ENCODE results near the gene PIP4K2A. TPM values are rescaled to one million over a fixed set of nuclear protein-coding genes. Genes with fewer than 3 reads are reported as not detected.

PIP4K2A gene
- total and polyA plus RNA-seq, 2 of the 13 experiments (the other 11 are each of a cell fraction or from before 2014, with no cell fraction given) = 9.1 to 22.6 TPM

- Histone ChIP-seq H3K9ac (ENCODE audit: insufficient read depth, low read depth, low read length) (no peak overlapping the region), H3K4me2 (ENCODE audit: low read depth, low read length) (no peak overlapping the region), H2AFZ (ENCODE audit: low read length) (no peak overlapping the region), H4K20me1 (ENCODE audit: insufficient read depth, low read length) (no peaks in the 10 kb centered on the region; the same call in 1 of the 2 replicates), H3K9me3 (ENCODE audit: low read length) (no peaks in the 10 kb centered on the region), H3K79me2 (ENCODE audit: insufficient read depth, low read length) (peaks cover 10% of the 10 kb centered on the region), H3K27ac (ENCODE audit: extremely low read length, insufficient read depth, low read length) (no peak overlapping the region), H3K4me1 (ENCODE audit: insufficient read depth, low read length) (peaks cover 27% of the 10 kb centered on the region), H3K36me3 (replicated peaks in 1 of 2; ENCODE audit: control insufficient read depth in 1 of 2, insufficient read depth in 2 of 2, low read length in 2 of 2) (no peaks in the 10 kb centered on the region; a peak in 1 of 5 replicates), H3K27me3 (ENCODE audit: control insufficient read depth in 1 of 2, insufficient read depth in 2 of 2, low read length in 2 of 2) (no peaks in the 10 kb centered on the region), H3K4me3 (replicated peaks in 1 of 3; ENCODE audit: insufficient read depth in 1 of 3, low read depth in 2 of 3, low read length in 3 of 3) (no peak overlapping the region)
- BruUV-seq (replicated peaks) = no TSS peak
- no peak for DNase-seq (ENCODE audit: low spot score)
- TF ChIP-seq ZNF430 (CRISPR knock-in tag; IDR thresholded peaks at IDR 0.05) (no peak), HNRNPK (IDR thresholded peaks at IDR 0.05; ENCODE audit: low read depth, low read length, poor library complexity, severe bottlenecking) (no peak), SNAPC2 (CRISPR knock-in tag; IDR thresholded peaks at IDR 0.05) (no peak), EHMT2 (IDR thresholded peaks at IDR 0.05; ENCODE audit: borderline replicate concordance, low read depth, low read length) (no peak)
- in situ Hi-C loops (cut with HindIII; ENCODE audit: extremely low pct_ligation_motif_present, low pct_unique_long_range_greater_than_20kb) (no loop called here), intact Hi-C loops (cut with micrococcal nuclease; ENCODE audit: unreplicated experiment) (no loop called here)
- no peak for FAIRE-seq
- 99% methylated on average over 8 of the region's 8 CpGs for WGBS (ENCODE audit: low lambda C conversion rate)
- ChIA-PET POLR2A (no interaction called here), CTCF (ENCODE audit: low intra/inter-chr PET ratio, low total read pairs) (no interaction called here)
- no peak for ATAC-seq
Measured at GRCh38 chr10:22656036-22656435, 58.3 kb downstream of the PIP4K2A start.

- intact Hi-C loops (cut with micrococcal nuclease; ENCODE audit: unreplicated experiment) (no loop called here), in situ Hi-C loops (cut with HindIII; ENCODE audit: extremely low pct_ligation_motif_present, low pct_unique_long_range_greater_than_20kb) (no loop called here)
- TF ChIP-seq RERE (CRISPR knock-in tag; IDR thresholded peaks at IDR 0.05; ENCODE audit: low read depth) (no peak), DBP (CRISPR knock-in tag; IDR thresholded peaks at IDR 0.05; ENCODE audit: not compliant biosample characterization) (no peak), MATR3 (CRISPR knock-in tag; IDR thresholded peaks at IDR 0.05) (no peak)
- peaks cover 10% of the 10 kb centered on the region for H3K79me2 ChIP-seq (ENCODE audit: insufficient read depth, low read length)
- H3K9ac ChIP-seq (ENCODE audit: insufficient read depth, low read depth, low read length) = no peak overlapping the region
- no peaks in the 10 kb centered on the region; a peak in 1 of 5 replicates for H3K36me3 ChIP-seq (replicated peaks in 1 of 2; ENCODE audit: control insufficient read depth in 1 of 2, insufficient read depth in 2 of 2, low read length in 2 of 2)
- H3K27ac ChIP-seq (ENCODE audit: extremely low read length, insufficient read depth, low read length) = no peak overlapping the region
- no peak overlapping the region for H3K4me3 ChIP-seq (replicated peaks in 1 of 3; ENCODE audit: insufficient read depth in 1 of 3, low read depth in 2 of 3, low read length in 3 of 3)
- ATAC-seq (no peak), FAIRE-seq (no peak), DNase-seq (ENCODE audit: low spot score) (no peak)
- BruUV-seq (replicated peaks) = no TSS peak
- no peak overlapping the region for H3K4me2 ChIP-seq (ENCODE audit: low read depth, low read length)
- H4K20me1 ChIP-seq (ENCODE audit: insufficient read depth, low read length) = no peaks in the 10 kb centered on the region; the same call in 1 of the 2 replicates
- peaks cover 21% of the 10 kb centered on the region for H3K4me1 ChIP-seq (ENCODE audit: insufficient read depth, low read length)
- H3K9me3 ChIP-seq (ENCODE audit: low read length) = no peaks in the 10 kb centered on the region
- H2AFZ ChIP-seq (ENCODE audit: low read length) = no peak overlapping the region
- ChIA-PET POLR2A (no interaction called here), CTCF (ENCODE audit: low intra/inter-chr PET ratio, low total read pairs) (no interaction called here)
- no peaks in the 10 kb centered on the region for H3K27me3 ChIP-seq (ENCODE audit: control insufficient read depth in 1 of 2, insufficient read depth in 2 of 2, low read length in 2 of 2)
- WGBS (ENCODE audit: low lambda C conversion rate) = 82% methylated on average over 10 of the region's 10 CpGs
Measured at GRCh38 chr10:22655312-22655981, 58.9 kb downstream of the PIP4K2A start.
